DND-41 (cell line): ENCODE results near the gene MUC2.

Experiments used
- EZH2 ChIP-seq: IDR thresholded peaks from 3 replicates; pipeline ENCODE4 v1.6.1; 2012; ENCODE audit warnings: borderline replicate concordance, low read depth, mild to moderate bottlenecking, moderate library complexity, low read length, inconsistent platforms; ENCODE audit not compliant: severe bottlenecking
- TF ChIP-seq, protein P1 (sequence below): IDR thresholded peaks from 2 replicates; pipeline ENCODE4 v1.5.1; 2012; ENCODE audit warnings: borderline replicate concordance, low read length, moderate library complexity, mild to moderate bottlenecking; ENCODE audit not compliant: poor library complexity, severe bottlenecking; ENCODE audit errors: extremely low read depth

DNA sequence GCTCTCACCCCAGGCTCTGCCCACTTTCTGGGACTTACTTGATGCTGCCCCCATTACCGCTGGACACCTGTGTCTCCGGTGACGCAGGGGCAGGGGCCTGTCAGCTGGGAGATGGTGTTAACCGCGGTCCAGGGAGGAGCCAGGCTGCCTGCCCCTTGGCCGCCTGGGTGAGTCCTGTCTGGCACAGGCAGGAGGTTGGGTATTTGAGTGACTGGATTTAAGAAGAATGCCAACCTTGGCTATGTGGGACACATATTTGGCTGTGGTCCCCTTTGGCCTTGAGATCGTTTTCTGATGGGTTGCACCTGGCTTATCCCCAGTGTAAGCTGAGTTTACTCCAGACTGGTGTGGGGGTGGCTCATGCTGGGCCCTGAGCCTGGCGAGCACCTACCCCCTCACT is 40.7 kb upstream of the MUC2 start:
- no peak for TF ChIP-seq EZH2
- TF ChIP-seq, protein P1, sequence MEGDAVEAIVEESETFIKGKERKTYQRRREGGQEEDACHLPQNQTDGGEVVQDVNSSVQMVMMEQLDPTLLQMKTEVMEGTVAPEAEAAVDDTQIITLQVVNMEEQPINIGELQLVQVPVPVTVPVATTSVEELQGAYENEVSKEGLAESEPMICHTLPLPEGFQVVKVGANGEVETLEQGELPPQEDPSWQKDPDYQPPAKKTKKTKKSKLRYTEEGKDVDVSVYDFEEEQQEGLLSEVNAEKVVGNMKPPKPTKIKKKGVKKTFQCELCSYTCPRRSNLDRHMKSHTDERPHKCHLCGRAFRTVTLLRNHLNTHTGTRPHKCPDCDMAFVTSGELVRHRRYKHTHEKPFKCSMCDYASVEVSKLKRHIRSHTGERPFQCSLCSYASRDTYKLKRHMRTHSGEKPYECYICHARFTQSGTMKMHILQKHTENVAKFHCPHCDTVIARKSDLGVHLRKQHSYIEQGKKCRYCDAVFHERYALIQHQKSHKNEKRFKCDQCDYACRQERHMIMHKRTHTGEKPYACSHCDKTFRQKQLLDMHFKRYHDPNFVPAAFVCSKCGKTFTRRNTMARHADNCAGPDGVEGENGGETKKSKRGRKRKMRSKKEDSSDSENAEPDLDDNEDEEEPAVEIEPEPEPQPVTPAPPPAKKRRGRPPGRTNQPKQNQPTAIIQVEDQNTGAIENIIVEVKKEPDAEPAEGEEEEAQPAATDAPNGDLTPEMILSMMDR, result no peak
